CD14-positive monocyte (primary cell): Measurements from ENCODE around the gene RASGRP2. TPM values are rescaled to one million over a fixed set of nuclear protein-coding genes. Genes with fewer than 3 reads are reported as not detected.

Source experiments
- DNase-seq, 3 donors: peaks; one replicate each; pipeline ENCODE4 v3.0.0-alpha.2; 2011 to 2022
- H2AFZ ChIP-seq: 2 replicates; pipeline ENCODE4 v1.6.0; 2012; ENCODE audit warnings: mild to moderate bottlenecking, low read depth, low read length, inconsistent platforms; ENCODE audit not compliant: insufficient read depth, poor library complexity, severe bottlenecking
- H3K27ac ChIP-seq, 2 donors: 1 replicate in 1 of 2; 2 replicates in 1 of 2; pipeline ENCODE4 v1.5.1; 2012 to 2013; ENCODE audit warnings: low read length in 2 of 2, control low read depth in 1 of 2, inconsistent platforms in 1 of 2, low read depth in 1 of 2, mild to moderate bottlenecking in 1 of 2
- H3K27me3 ChIP-seq, 2 donors: one replicate each; pipeline versions ENCODE4 v1.6.0 to v1.6.1; 2011 to 2013; ENCODE audit warnings: low read length in 2 of 2; ENCODE audit not compliant: control insufficient read depth in 2 of 2, insufficient read depth in 2 of 2
- H3K36me3 ChIP-seq, 2 donors: replicated peaks in 1 of 2; 1 replicate in 1 of 2; 2 replicates in 1 of 2; pipeline versions ENCODE4 v1.5.1 to v1.6.1; 2012 to 2013; ENCODE audit warnings: low read length in 2 of 2, control low read depth in 1 of 2, inconsistent platforms in 1 of 2, mild to moderate bottlenecking in 1 of 2; ENCODE audit not compliant: insufficient read depth in 2 of 2, control insufficient read depth in 1 of 2
- H3K4me1 ChIP-seq, 2 donors: 1 replicate in 1 of 2; 2 replicates in 1 of 2; pipeline versions ENCODE4 v1.5.1 to v1.6.1; 2012 to 2013; ENCODE audit warnings: low read length in 2 of 2, control low read depth in 1 of 2, inconsistent platforms in 1 of 2, mild to moderate bottlenecking in 1 of 2, moderate library complexity in 1 of 2; ENCODE audit not compliant: insufficient read depth in 2 of 2, control insufficient read depth in 1 of 2
- H3K4me2 ChIP-seq: replicated peaks from 2 replicates; pipeline ENCODE3; 2012; ENCODE audit warnings: low read length, moderate library complexity, mild to moderate bottlenecking; ENCODE audit not compliant: poor library complexity, severe bottlenecking; ENCODE audit errors: extremely low read depth
- H3K4me3 ChIP-seq, 3 experiments: fragments of 200-600 bp in 1 of 3; sonication (generic) in 1 of 3; replicated peaks in 1 of 3; 1 replicate in 2 of 3; 2 replicates in 1 of 3; pipeline ENCODE4 v1.5.1; 2011 to 2013; ENCODE audit warnings: low read length in 3 of 3, mild to moderate bottlenecking in 3 of 3, control low read depth in 2 of 3, low read depth in 2 of 3, inconsistent platforms in 1 of 3, moderate library complexity in 1 of 3
- H3K79me2 ChIP-seq: 2 replicates; pipeline ENCODE4 v1.6.0; 2012; ENCODE audit warnings: mild to moderate bottlenecking, control low read depth, inconsistent platforms, low read length, moderate library complexity; ENCODE audit not compliant: insufficient read depth
- H3K9ac ChIP-seq: 2 replicates; pipeline ENCODE4 v1.6.0; 2017; ENCODE audit warnings: low read length, mild to moderate bottlenecking; ENCODE audit not compliant: insufficient read depth, poor library complexity, severe bottlenecking
- H3K9me3 ChIP-seq, 2 donors: replicated peaks in 1 of 2; 1 replicate in 1 of 2; 2 replicates in 1 of 2; pipeline versions ENCODE4 v1.5.1 to v1.6.1; 2012 to 2013; ENCODE audit warnings: low read length in 2 of 2, control low read depth in 1 of 2; ENCODE audit not compliant: control insufficient read depth in 1 of 2, insufficient read depth in 1 of 2
- H4K20me1 ChIP-seq: 2 replicates; pipeline ENCODE4 v1.6.0; 2012; ENCODE audit warnings: mild to moderate bottlenecking, low read length, control low read depth, moderate library complexity; ENCODE audit not compliant: insufficient read depth
- H3K27ac Mint-ChIP-seq, 7 donors: one replicate each; pipeline ENCODE4 v1.8.0; 2020; ENCODE audit warnings: mild to moderate bottlenecking in 7 of 7, mixed read lengths in 7 of 7, moderate library complexity in 6 of 7, inconsistent platforms in 2 of 7
- H3K27me3 Mint-ChIP-seq, 3 donors: one replicate each; pipeline ENCODE4 v1.8.0; 2021 to 2022; ENCODE audit warnings: low read depth in 3 of 3, mild to moderate bottlenecking in 3 of 3, mixed read lengths in 3 of 3, moderate library complexity in 3 of 3, inconsistent platforms in 1 of 3
- H3K36me3 Mint-ChIP-seq, 2 donors: one replicate each; pipeline ENCODE4 v1.8.0; 2020; ENCODE audit warnings: mixed read lengths in 2 of 2, inconsistent platforms in 1 of 2, mild to moderate bottlenecking in 1 of 2
- H3K4me1 Mint-ChIP-seq: one replicate; pipeline ENCODE4 v1.8.0; 2020; ENCODE audit warnings: mild to moderate bottlenecking, mixed read lengths
- H3K4me3 Mint-ChIP-seq, 2 donors: one replicate each; pipeline ENCODE4 v1.8.0; 2020; ENCODE audit warnings: mild to moderate bottlenecking in 2 of 2, mixed read lengths in 2 of 2, moderate library complexity in 1 of 2
- H3K9me3 Mint-ChIP-seq, 7 donors: one replicate each; pipeline ENCODE4 v1.8.0; 2020 to 2022; ENCODE audit warnings: mixed read lengths in 7 of 7, mild to moderate bottlenecking in 6 of 7, moderate library complexity in 6 of 7, inconsistent platforms in 2 of 7
- WGBS: methylation state at CpG from one replicate; pipeline ENCODE4 v1.1.5; 2013; ENCODE audit warnings: missing lambda C conversion rate; ENCODE audit not compliant: insufficient coverage; 5-methylcytosine and 5-hydroxymethylcytosine counted together
- intact Hi-C, 2 donors: fragments of 100-400 bp; cut with micrococcal nuclease; formaldehyde crosslinking; loops; one replicate each; pipeline versions ENCODE4 v1.15.0 to v1.15.1; 2023
- polyA plus RNA-seq, 3 donors: library from polyadenylated mRNA; depleted of rRNA in 1 of 3; unstranded in 2 of 3; stranded (reverse) in 1 of 3; fragments of 300-500 nt in 2 of 3; fragments of >200 nt in 1 of 3; fragmentation: Illumina TruSeq in 2 of 3; gene quantifications; 1 replicate in 2 of 3; 2 replicates in 1 of 3; pipeline ENCODE4 v1.2.3, GENCODE V29; 2012 to 2021
- TF ChIP-seq, protein P1 (sequence below): fragments of 200-600 bp; IDR thresholded peaks from one replicate; pipeline ENCODE4 v1.8.0; 2022; ENCODE audit warnings: antibody characterized with exemption, mild to moderate bottlenecking

Gene RASGRP2
- polyA plus RNA-seq, 3 donors = 67.6 to 242 (median 68.8) TPM

DNA sequence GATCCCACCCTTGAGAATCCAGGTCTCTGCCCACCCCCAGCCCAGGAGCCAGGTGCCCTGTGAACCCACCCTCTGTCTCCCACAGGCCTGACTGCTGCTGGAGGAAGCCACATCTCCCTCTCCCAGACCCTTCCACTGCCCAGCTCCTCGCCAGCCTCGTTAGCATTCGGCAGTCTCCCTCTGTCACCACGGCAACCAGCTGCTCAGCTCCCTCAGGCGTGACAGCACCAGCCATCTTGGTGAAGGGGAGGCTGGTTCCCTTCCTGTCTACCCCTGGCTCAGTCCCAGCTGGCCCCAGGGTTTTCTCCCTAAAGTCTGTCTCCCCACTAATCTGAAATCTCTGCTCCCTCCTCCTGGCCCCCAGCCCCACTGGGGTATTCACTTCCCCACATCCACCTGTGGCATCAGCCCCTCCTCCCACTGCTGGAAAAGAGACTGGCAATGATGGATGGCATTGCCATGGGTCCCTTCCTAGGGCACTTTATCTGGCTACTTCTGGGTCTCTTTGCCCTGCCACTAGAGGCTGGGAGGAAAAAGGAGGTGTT, 49.0 kb downstream of the RASGRP2 start:
- Histone ChIP-seq H3K79me2 (no peaks in the 10 kb centered on the region), H3K27ac (no peak overlapping the region), H4K20me1 (no peaks in the 10 kb centered on the region), H3K27me3 (peaks cover 4 to 19% of the 10 kb centered on the region in 2 donors), H3K4me3 (no peak overlapping the region), H3K4me1 (peaks cover 5 to 8% of the 10 kb centered on the region in 2 donors), H3K36me3 (no peaks in the 10 kb centered on the region), H3K9ac (no peak overlapping the region), H3K9me3 (no peaks in the 10 kb centered on the region), H2AFZ (no peak overlapping the region), H3K4me2 (no peak overlapping the region)
- Mint-ChIP-seq H3K4me1 (peaks cover 12% of the 10 kb centered on the region), H3K36me3 (no peaks in the 10 kb centered on the region), H3K4me3 (no peak overlapping the region), H3K27ac (no peak overlapping the region), H3K27me3 (peaks cover 23 to 38% (median 33%) of the 10 kb centered on the region in 3 donors), H3K9me3 (peaks cover 0 to 3% (median 0%) of the 10 kb centered on the region in 7 donors)
- intact Hi-C loops = no loop called here
- WGBS = no CpG with 5 or more reads among the region's 5 CpGs
- DNase-seq = no peak
- TF ChIP-seq, protein P1, sequence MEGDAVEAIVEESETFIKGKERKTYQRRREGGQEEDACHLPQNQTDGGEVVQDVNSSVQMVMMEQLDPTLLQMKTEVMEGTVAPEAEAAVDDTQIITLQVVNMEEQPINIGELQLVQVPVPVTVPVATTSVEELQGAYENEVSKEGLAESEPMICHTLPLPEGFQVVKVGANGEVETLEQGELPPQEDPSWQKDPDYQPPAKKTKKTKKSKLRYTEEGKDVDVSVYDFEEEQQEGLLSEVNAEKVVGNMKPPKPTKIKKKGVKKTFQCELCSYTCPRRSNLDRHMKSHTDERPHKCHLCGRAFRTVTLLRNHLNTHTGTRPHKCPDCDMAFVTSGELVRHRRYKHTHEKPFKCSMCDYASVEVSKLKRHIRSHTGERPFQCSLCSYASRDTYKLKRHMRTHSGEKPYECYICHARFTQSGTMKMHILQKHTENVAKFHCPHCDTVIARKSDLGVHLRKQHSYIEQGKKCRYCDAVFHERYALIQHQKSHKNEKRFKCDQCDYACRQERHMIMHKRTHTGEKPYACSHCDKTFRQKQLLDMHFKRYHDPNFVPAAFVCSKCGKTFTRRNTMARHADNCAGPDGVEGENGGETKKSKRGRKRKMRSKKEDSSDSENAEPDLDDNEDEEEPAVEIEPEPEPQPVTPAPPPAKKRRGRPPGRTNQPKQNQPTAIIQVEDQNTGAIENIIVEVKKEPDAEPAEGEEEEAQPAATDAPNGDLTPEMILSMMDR = no peak

DNA sequence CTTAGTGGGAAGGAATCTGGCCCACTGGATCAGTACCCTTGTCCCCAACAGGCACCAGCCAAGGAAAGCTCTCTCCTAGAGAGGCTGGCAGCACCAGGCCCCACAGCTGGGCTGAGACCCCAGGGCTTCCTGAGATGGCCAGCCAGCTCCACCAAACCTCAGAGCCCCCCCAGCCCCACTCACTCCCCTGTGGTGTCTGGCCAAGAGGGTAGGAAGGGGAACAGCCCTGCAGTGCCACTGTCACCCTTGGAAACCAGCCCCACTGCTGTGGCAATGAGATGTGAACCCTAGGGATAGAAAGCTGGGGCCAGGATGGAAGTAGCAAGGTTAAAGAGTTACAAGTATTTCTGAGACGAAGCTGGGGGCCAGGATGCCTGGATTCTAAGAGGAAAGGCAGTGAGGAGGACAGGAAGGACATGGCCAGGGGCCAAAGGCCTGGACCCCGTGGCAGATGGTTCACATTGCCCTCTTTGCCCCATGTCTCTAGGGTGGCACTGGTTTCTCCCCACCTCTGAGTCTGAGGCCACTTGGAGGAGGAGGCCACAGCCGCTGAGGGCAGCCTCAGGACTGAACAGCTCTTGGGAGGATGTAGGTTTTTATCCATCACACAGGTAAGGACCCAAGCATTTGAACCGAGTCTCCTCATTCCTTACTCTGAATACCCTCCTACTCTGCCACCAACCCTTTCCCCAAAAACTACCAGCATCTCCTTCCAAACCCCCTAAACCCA, 49.8 kb downstream of the RASGRP2 start:
- Mint-ChIP-seq H3K27ac (peak overlapping the region in 1 of 7 donors; percentile 18), H3K36me3 (no peaks in the 10 kb centered on the region), H3K4me1 (peaks cover 12% of the 10 kb centered on the region), H3K27me3 (peaks cover 23 to 37% (median 32%) of the 10 kb centered on the region in 3 donors), H3K4me3 (no peak overlapping the region), H3K9me3 (peaks cover 0 to 3% (median 0%) of the 10 kb centered on the region in 7 donors)
- intact Hi-C loops = no loop called here
- peaks cover 4 to 19% of the 10 kb centered on the region in 2 donors for H3K27me3 ChIP-seq
- H3K79me2 ChIP-seq = no peaks in the 10 kb centered on the region
- TF ChIP-seq, protein P1 = no peak
- H4K20me1 ChIP-seq = no peaks in the 10 kb centered on the region
- no peak overlapping the region for H3K4me2 ChIP-seq
- peaks cover 5 to 8% of the 10 kb centered on the region in 2 donors for H3K4me1 ChIP-seq
- H3K4me3 ChIP-seq = no peak overlapping the region
- 86% methylated on average over 2 of the region's 4 CpGs for WGBS
- H2AFZ ChIP-seq = no peak overlapping the region
- no peaks in the 10 kb centered on the region for H3K36me3 ChIP-seq
- H3K9ac ChIP-seq = no peak overlapping the region
- H3K27ac ChIP-seq = no peak overlapping the region
- H3K9me3 ChIP-seq = no peaks in the 10 kb centered on the region
- no peak for DNase-seq
